Trophoblast cell (in vitro differentiated cells and primary cell): ENCODE data around the gene CAMK1D.
"Not testable (repeated sequence)": the region's sequence is repeated elsewhere in the genome, so short reads cannot be mapped to it uniquely, and the experiment has no call there.

Experiments used
- DNase-seq, 2 donors: peaks; one replicate each; pipeline ENCODE4 v3.0.0-alpha.2; 2016
- H2AFZ ChIP-seq: 2 replicates; pipeline ENCODE4 v1.6.1; 2013; ENCODE audit warnings: low read length, moderate library complexity, mild to moderate bottlenecking; ENCODE audit not compliant: insufficient read depth, poor library complexity
- H2AK5ac ChIP-seq: 2 replicates; pipeline ENCODE4 v1.6.1; 2013; ENCODE audit warnings: mild to moderate bottlenecking, low read length
- H2BK120ac ChIP-seq: 2 replicates; pipeline ENCODE4 v1.6.1; 2013; ENCODE audit warnings: low read length, mild to moderate bottlenecking, moderate library complexity; ENCODE audit not compliant: insufficient read depth, poor library complexity
- H2BK12ac ChIP-seq: 2 replicates; pipeline ENCODE4 v1.6.1; 2013; ENCODE audit warnings: mild to moderate bottlenecking, low read length, moderate library complexity
- H2BK5ac ChIP-seq: 2 replicates; pipeline ENCODE4 v1.6.1; 2013; ENCODE audit warnings: low read length, low read depth, moderate library complexity, mild to moderate bottlenecking; ENCODE audit not compliant: poor library complexity
- H3K14ac ChIP-seq: 2 replicates; pipeline ENCODE4 v1.6.1; 2013; ENCODE audit warnings: mild to moderate bottlenecking, low read length
- H3K18ac ChIP-seq: 2 replicates; pipeline ENCODE4 v1.6.1; 2013; ENCODE audit warnings: mild to moderate bottlenecking, low read length
- H3K23ac ChIP-seq: 2 replicates; pipeline ENCODE4 v1.6.1; 2013; ENCODE audit warnings: low read length
- H3K27ac ChIP-seq: 2 replicates; pipeline ENCODE4 v1.5.1; 2013; ENCODE audit warnings: low read depth, mild to moderate bottlenecking, inconsistent platforms, low read length, moderate library complexity
- H3K27me3 ChIP-seq: 2 replicates; pipeline ENCODE4 v1.6.1; 2013; ENCODE audit warnings: inconsistent platforms, mild to moderate bottlenecking, low read length, moderate library complexity; ENCODE audit not compliant: insufficient read depth
- H3K36me3 ChIP-seq, 2 experiments: 1 replicate in 1 of 2; 2 replicates in 1 of 2; pipeline ENCODE4 v1.6.1; 2013; ENCODE audit warnings: low read length in 2 of 2, mild to moderate bottlenecking in 2 of 2, moderate library complexity in 1 of 2; ENCODE audit not compliant: insufficient read depth in 2 of 2, control insufficient read depth in 1 of 2
- H3K4ac ChIP-seq: 2 replicates; pipeline ENCODE4 v1.6.1; 2013; ENCODE audit warnings: low read depth, mild to moderate bottlenecking, low read length, moderate library complexity
- H3K4me1 ChIP-seq, 2 experiments: 1 replicate in 1 of 2; 2 replicates in 1 of 2; pipeline ENCODE4 v1.6.1; 2013; ENCODE audit warnings: low read length in 2 of 2, mild to moderate bottlenecking in 2 of 2, moderate library complexity in 1 of 2; ENCODE audit not compliant: insufficient read depth in 2 of 2, control insufficient read depth in 1 of 2
- H3K4me2 ChIP-seq: 2 replicates; pipeline ENCODE4 v1.6.1; 2013; ENCODE audit warnings: inconsistent platforms, mild to moderate bottlenecking, low read length, moderate library complexity
- H3K4me3 ChIP-seq: 2 replicates; pipeline ENCODE4 v1.5.1; 2013; ENCODE audit warnings: mild to moderate bottlenecking, low read depth, low read length, inconsistent platforms
- H3K79me1 ChIP-seq: one replicate; pipeline ENCODE4 v1.6.1; 2013; ENCODE audit warnings: low read length
- H3K79me2 ChIP-seq: 2 replicates; pipeline ENCODE4 v1.6.1; 2013; ENCODE audit warnings: low read length, mild to moderate bottlenecking; ENCODE audit not compliant: control insufficient read depth, insufficient read depth, poor library complexity
- H3K9ac ChIP-seq: 2 replicates; pipeline ENCODE4 v1.6.1; 2013; ENCODE audit warnings: mild to moderate bottlenecking, low read length
- H3K9me3 ChIP-seq: 2 replicates; pipeline ENCODE4 v1.6.1; 2013; ENCODE audit warnings: low read depth, mild to moderate bottlenecking, control low read depth, inconsistent platforms, low read length; ENCODE audit not compliant: insufficient read depth
- H4K12ac ChIP-seq: 2 replicates; pipeline ENCODE4 v1.6.1; 2013; ENCODE audit warnings: low read depth, mild to moderate bottlenecking, low read length, moderate library complexity
- H4K8ac ChIP-seq: 2 replicates; pipeline ENCODE4 v1.6.1; 2013; ENCODE audit warnings: low read depth, mild to moderate bottlenecking, low read length, moderate library complexity
- H4K91ac ChIP-seq: one replicate; pipeline ENCODE4 v1.6.1; 2013; ENCODE audit warnings: low read depth, mild to moderate bottlenecking, low read length, moderate library complexity
- WGBS: extraction: QIAGEN DNeasy Blood & Tissue Kit; methylation state at CpG from one replicate; pipeline ENCODE4 v1.1.7; 2013; ENCODE audit warnings: missing lambda C conversion rate; ENCODE audit not compliant: insufficient read length, insufficient coverage; ENCODE audit errors: extremely low coverage; 5-methylcytosine and 5-hydroxymethylcytosine counted together

CAMK1D gene

DNA sequence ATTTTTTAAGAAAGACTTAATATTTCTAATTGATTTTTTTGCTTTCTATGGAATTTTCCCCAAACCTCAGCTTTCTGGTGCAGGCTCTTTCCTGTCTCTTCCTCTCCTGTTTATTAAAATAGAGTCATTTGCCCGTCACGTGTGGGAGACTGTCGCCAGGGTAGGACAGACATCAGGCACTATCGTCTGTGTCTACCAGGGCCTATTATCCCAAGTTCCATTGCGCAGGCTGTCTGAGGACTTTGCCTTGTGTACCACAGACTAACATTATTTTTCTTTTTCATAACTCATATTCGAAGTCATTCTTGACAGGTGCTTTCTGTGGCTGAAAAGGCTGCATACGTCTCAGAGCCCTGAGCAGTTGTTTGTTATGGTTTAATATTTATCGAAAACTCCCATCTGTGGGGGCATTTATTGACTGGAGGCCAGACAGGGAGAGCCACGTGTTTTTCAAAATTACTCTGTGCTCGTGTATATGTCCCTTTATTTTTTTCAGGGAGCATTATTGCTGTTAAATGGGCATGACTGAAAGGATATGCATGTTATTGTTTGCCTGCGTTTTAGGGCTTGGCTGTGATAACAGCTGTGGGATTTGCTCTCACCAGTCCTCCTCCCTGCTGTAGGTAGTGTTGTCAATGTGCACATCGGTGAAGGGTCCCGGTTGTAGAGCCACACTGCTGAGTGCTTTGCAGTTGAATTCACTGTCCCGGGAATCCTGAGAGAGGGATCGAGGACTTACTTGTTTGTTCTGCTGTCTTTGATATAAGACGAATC is 89.8 kb downstream of the CAMK1D start:
- Histone ChIP-seq H3K4ac (no peak overlapping the region), H2AK5ac (no peak overlapping the region), H3K27ac (no peak overlapping the region), H2BK5ac (no peak overlapping the region), H3K4me1 (no peaks in the 10 kb centered on the region), H2AFZ (no peak overlapping the region), H3K9me3 (peaks cover 4% of the 10 kb centered on the region), H4K12ac (no peak overlapping the region), H4K91ac (no peak overlapping the region), H3K18ac (no peak overlapping the region), H2BK120ac (no peak overlapping the region), H3K27me3 (no peaks in the 10 kb centered on the region), H3K36me3 (no peaks in the 10 kb centered on the region), H3K23ac (no peak overlapping the region), H2BK12ac (no peak overlapping the region), H4K8ac (no peak overlapping the region), H3K14ac (no peak overlapping the region), H3K79me1 (no peaks in the 10 kb centered on the region), H3K4me2 (no peak overlapping the region), H3K79me2 (no peaks in the 10 kb centered on the region), H3K9ac (no peak overlapping the region), H3K4me3 (no peak overlapping the region)
- WGBS = no CpG with 5 or more reads among the region's 16 CpGs
- no peak for DNase-seq

DNA sequence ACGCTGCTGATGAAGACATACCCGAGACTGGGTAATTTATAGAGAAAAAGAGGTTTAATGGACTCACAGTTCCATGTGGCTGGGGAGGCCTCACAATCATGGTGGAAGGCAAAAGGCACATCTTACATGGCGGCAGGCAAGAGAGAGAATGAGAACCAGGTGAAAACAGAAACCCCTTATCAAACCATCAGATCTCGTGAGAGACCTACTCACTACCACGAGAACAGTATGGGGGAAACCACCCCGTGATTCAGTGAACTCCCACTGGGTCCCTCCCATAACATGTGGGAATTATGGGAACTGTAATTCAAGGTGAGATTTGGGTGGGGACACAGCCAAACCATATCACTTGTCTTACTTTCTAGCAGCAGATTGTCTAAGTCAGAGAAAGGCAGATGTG is 90.4 kb downstream of the CAMK1D start:
- not testable (repeated sequence) for H2BK12ac ChIP-seq, H4K91ac ChIP-seq, H3K79me1 ChIP-seq, H2BK5ac ChIP-seq, H3K14ac ChIP-seq, H3K36me3 ChIP-seq, H3K9me3 ChIP-seq, H4K8ac ChIP-seq, DNase-seq, H3K4me1 ChIP-seq, H3K79me2 ChIP-seq, H3K4me2 ChIP-seq, H2AK5ac ChIP-seq, H3K27me3 ChIP-seq, H2AFZ ChIP-seq, H3K23ac ChIP-seq, H4K12ac ChIP-seq, H2BK120ac ChIP-seq, H3K27ac ChIP-seq, H3K4ac ChIP-seq, H3K4me3 ChIP-seq, H3K18ac ChIP-seq, H3K9ac ChIP-seq
- no CpG with 5 or more reads among the region's 6 CpGs for WGBS

DNA sequence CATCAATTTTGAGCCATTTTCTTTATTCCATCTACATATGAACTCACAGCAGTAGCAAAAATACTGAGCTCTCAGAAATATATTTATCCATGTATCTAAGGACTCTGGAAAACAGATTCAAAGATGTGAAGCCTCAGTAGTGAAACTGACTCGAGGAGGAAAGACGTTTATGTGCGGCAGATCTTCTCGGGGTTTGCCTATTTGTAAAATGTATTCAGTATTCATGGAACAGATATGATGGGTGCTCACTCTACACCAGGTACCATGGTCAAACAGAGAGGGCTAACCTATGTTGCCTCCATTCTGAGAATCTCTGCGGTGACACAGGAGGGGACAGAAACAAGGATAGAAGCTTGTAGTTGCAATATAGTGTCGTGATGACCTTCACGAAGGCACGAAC is 93.7 kb downstream of the CAMK1D start:
- no CpG with 5 or more reads among the region's 8 CpGs for WGBS
- H3K79me2 ChIP-seq = no peaks in the 10 kb centered on the region
- no peak overlapping the region for H2BK120ac ChIP-seq
- no peak overlapping the region for H2BK5ac ChIP-seq
- no peak overlapping the region for H3K18ac ChIP-seq
- no peak overlapping the region for H3K9ac ChIP-seq
- H3K4ac ChIP-seq = no peak overlapping the region
- no peaks in the 10 kb centered on the region for H3K27me3 ChIP-seq
- H4K91ac ChIP-seq = no peak overlapping the region
- no peak overlapping the region for H3K4me2 ChIP-seq
- H3K27ac ChIP-seq = no peak overlapping the region
- no peak overlapping the region for H3K14ac ChIP-seq
- H3K23ac ChIP-seq = no peak overlapping the region
- no peak overlapping the region for H2AK5ac ChIP-seq
- no peak overlapping the region for H3K4me3 ChIP-seq
- no peak overlapping the region for H2AFZ ChIP-seq
- no peak overlapping the region for H4K8ac ChIP-seq
- no peaks in the 10 kb centered on the region for H3K79me1 ChIP-seq
- no peak overlapping the region for H2BK12ac ChIP-seq
- DNase-seq = no peak
- H3K9me3 ChIP-seq = peaks cover 2% of the 10 kb centered on the region
- H3K36me3 ChIP-seq = no peaks in the 10 kb centered on the region
- no peaks in the 10 kb centered on the region for H3K4me1 ChIP-seq
- H4K12ac ChIP-seq = no peak overlapping the region

DNA sequence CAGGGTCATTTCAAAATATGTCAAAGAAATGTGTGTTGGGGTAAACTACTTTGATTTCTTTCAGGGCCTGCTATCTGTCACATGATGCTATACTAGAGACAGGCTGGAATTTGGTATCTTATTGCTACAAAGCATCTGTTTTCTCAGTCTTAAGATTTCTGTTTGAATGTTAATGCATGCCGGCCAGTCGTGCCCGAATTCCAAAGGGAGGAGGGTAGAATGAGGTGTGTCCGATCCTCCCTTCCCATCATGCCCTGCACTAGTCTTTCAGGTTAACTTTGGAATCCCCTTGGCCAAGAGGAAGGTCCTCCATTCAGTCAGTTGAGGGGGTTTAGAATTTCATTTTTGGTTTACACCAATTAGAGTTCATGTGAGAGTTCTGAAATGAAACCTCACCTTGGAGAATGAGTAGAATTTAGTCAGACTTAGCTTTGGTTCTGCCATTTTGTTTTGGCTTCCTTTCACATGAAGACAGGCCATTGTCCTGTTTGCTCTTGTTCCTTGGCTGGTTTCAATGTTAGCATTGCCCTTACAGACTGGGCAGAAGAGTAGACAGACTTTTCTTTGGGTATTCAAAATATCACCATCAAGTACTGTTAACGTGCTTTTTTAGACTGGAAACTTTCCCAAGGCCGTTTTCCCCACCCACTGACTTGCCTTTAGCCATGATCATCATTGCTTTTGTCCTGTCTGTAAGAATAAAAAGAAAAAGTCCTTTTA is 95.8 kb downstream of the CAMK1D start:
- WGBS = no CpG with 5 or more reads among the region's 6 CpGs
- no peaks in the 10 kb centered on the region for H3K79me2 ChIP-seq

More for the DNA sequence above, 95.8 kb downstream of the CAMK1D start:
- H3K36me3 ChIP-seq = no peaks in the 10 kb centered on the region
- no peak overlapping the region for H4K91ac ChIP-seq
- no peak overlapping the region for H3K4me3 ChIP-seq
- no peak overlapping the region for H3K4me2 ChIP-seq
- no peak overlapping the region for H2BK12ac ChIP-seq
- no peaks in the 10 kb centered on the region for H3K27me3 ChIP-seq
- no peak overlapping the region for H2BK120ac ChIP-seq
- no peak overlapping the region for H2AK5ac ChIP-seq
- H2AFZ ChIP-seq = no peak overlapping the region
- no peak overlapping the region for H4K12ac ChIP-seq
- no peak overlapping the region for H3K27ac ChIP-seq
- no peaks in the 10 kb centered on the region for H3K9me3 ChIP-seq
- H3K14ac ChIP-seq = no peak overlapping the region
- H3K4ac ChIP-seq = no peak overlapping the region
- no peak overlapping the region for H3K9ac ChIP-seq
- H2BK5ac ChIP-seq = no peak overlapping the region
- no peak overlapping the region for H4K8ac ChIP-seq
- DNase-seq = no peak
- no peak overlapping the region for H3K23ac ChIP-seq
- no peak overlapping the region for H3K18ac ChIP-seq
- H3K79me1 ChIP-seq = no peaks in the 10 kb centered on the region
- no peaks in the 10 kb centered on the region for H3K4me1 ChIP-seq
